PFSK-1 (cell line): ENCODE results near the gene NPW.

Experiments used
- FOXP2 ChIP-seq: optimal IDR thresholded peaks from 2 replicates; pipeline ENCODE3; 2011; ENCODE audit warnings: borderline replicate concordance, control low read depth, inconsistent platforms; ENCODE audit not compliant: insufficient read depth; ENCODE audit errors: extremely low read length, extremely low read depth
- POLR2AphosphoS5 ChIP-seq: IDR thresholded peaks from 2 replicates; pipeline ENCODE4 v1.6.1; 2012; ENCODE audit warnings: low read depth, mild to moderate bottlenecking, control low read depth, low read length, moderate library complexity
- SIN3A ChIP-seq: IDR thresholded peaks from 2 replicates; pipeline ENCODE4 v1.6.1; 2012; ENCODE audit warnings: mild to moderate bottlenecking, low read length, moderate library complexity, borderline replicate concordance; ENCODE audit not compliant: insufficient read depth
- TAF1 ChIP-seq: IDR thresholded peaks from 2 replicates; pipeline ENCODE4 v1.6.1; 2012; ENCODE audit warnings: low read length, control low read depth, borderline replicate concordance; ENCODE audit not compliant: insufficient read depth
- TF ChIP-seq, protein P1 (sequence below), 2 experiments: IDR thresholded peaks; 2 replicates each; pipeline versions ENCODE4 v1.6.1 to v1.8.0; 2011 to 2012; ENCODE audit warnings: low read depth in 2 of 2, low read length in 2 of 2, control low read depth in 1 of 2, inconsistent platforms in 1 of 2, mild to moderate bottlenecking in 1 of 2, moderate library complexity in 1 of 2; ENCODE audit not compliant: insufficient read depth in 1 of 2

NPW gene

DNA sequence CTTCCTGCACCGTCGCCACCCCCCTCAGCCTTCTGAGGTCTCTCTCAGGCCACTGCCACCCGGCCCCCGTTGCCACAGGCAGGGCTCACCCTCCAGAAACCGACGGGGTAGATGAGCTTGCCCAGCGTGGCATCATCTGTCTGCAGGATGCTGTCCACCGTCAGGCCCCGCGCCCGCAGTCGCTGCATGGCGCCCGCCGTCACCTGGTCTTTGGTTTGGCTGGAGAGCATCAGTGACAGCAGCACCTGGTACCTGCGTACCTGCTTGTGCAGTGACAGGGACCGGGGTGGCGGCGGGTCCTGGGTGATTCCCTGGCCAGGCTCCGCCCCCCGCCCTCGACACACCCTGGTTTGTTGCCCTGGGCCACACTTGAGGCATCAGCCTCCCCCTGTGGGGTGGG lies 25.0 kb downstream of the NPW start:
- TF ChIP-seq POLR2AphosphoS5 (no peak), SIN3A (no peak), TAF1 (no peak), FOXP2 (no peak)
- TF ChIP-seq, protein P1, sequence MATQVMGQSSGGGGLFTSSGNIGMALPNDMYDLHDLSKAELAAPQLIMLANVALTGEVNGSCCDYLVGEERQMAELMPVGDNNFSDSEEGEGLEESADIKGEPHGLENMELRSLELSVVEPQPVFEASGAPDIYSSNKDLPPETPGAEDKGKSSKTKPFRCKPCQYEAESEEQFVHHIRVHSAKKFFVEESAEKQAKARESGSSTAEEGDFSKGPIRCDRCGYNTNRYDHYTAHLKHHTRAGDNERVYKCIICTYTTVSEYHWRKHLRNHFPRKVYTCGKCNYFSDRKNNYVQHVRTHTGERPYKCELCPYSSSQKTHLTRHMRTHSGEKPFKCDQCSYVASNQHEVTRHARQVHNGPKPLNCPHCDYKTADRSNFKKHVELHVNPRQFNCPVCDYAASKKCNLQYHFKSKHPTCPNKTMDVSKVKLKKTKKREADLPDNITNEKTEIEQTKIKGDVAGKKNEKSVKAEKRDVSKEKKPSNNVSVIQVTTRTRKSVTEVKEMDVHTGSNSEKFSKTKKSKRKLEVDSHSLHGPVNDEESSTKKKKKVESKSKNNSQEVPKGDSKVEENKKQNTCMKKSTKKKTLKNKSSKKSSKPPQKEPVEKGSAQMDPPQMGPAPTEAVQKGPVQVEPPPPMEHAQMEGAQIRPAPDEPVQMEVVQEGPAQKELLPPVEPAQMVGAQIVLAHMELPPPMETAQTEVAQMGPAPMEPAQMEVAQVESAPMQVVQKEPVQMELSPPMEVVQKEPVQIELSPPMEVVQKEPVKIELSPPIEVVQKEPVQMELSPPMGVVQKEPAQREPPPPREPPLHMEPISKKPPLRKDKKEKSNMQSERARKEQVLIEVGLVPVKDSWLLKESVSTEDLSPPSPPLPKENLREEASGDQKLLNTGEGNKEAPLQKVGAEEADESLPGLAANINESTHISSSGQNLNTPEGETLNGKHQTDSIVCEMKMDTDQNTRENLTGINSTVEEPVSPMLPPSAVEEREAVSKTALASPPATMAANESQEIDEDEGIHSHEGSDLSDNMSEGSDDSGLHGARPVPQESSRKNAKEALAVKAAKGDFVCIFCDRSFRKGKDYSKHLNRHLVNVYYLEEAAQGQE (IDR thresholded peaks at IDR 0.05; ENCODE audit: insufficient read depth in 1 of 2, low read depth in 2 of 2, low read length in 2 of 2) = no peak

DNA sequence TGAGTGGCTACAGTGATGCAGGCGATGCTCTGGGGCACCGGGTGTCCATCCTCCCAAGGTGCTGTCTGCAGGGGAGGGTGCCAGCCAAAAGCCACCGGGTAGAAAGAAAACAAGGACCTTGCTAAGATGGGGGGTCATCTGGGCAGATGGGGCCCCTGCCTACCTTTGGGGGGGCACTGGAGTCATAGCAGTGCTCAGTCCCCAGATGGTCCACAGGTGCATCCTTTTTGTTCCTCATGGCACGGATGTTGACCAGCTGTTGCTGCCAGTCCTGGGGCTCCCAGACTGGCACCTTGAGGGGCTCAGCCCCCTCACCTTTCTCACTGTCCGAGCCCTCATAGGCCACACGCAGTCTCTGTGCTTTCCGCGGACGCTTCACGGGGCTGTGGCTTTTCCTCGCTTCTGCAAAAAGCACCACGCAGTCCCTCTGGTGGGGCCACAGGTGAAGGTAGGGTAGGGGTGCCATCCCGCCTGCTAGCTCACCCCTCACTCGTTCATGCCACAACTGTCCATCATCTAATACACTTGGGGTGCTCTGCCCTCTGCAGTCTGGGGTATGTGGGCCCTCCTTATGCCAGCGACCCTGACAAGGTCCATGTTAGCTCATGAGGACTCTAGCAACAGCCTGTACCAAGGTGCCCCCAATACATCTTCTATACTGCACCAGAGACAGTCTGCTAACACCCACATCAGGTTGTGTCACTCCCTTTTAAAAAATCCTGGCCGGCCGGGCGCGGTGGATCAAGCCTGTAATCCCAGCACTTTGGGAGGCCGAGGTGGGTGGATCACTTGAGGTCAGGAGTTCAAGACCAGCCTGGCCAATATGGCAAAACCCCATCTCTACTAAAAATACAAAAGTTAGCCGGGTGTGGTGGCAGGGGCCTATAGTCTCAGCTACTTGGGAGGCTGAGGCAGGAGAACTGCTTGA lies 26.6 kb downstream of the NPW start:
- TF ChIP-seq POLR2AphosphoS5 (no peak), TAF1 (no peak), SIN3A (no peak), FOXP2 (no peak)
- TF ChIP-seq, protein P1 (IDR thresholded peaks at IDR 0.05; ENCODE audit: insufficient read depth in 1 of 2, low read depth in 2 of 2, low read length in 2 of 2) = no peak

DNA sequence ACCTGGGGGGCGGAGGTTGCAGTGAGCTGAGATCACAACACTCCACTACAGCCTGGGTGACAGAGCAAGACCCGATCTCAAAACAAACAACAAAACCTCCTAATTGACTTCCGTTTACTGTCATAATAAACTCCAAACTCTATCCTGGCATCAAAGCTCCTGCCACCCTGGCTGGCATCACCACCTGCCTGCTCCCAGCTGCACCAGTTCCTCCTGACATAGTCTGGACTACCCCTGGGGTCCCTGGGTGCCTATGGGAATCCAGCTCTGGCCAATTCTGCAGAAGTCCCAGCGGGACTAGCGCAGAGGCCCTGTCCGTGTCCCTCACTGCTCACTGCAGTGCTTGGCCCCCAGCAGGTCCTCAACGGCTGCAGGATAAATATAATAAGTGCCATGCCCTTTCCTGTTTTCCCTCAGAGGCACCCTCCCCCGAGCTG lies 27.3 kb downstream of the NPW start:
- no peak for TF ChIP-seq FOXP2
- TF ChIP-seq TAF1 = no peak
- no peak for TF ChIP-seq POLR2AphosphoS5
- TF ChIP-seq SIN3A = no peak
- TF ChIP-seq, protein P1 (IDR thresholded peaks at IDR 0.05; ENCODE audit: insufficient read depth in 1 of 2, low read depth in 2 of 2, low read length in 2 of 2) = no peak

DNA sequence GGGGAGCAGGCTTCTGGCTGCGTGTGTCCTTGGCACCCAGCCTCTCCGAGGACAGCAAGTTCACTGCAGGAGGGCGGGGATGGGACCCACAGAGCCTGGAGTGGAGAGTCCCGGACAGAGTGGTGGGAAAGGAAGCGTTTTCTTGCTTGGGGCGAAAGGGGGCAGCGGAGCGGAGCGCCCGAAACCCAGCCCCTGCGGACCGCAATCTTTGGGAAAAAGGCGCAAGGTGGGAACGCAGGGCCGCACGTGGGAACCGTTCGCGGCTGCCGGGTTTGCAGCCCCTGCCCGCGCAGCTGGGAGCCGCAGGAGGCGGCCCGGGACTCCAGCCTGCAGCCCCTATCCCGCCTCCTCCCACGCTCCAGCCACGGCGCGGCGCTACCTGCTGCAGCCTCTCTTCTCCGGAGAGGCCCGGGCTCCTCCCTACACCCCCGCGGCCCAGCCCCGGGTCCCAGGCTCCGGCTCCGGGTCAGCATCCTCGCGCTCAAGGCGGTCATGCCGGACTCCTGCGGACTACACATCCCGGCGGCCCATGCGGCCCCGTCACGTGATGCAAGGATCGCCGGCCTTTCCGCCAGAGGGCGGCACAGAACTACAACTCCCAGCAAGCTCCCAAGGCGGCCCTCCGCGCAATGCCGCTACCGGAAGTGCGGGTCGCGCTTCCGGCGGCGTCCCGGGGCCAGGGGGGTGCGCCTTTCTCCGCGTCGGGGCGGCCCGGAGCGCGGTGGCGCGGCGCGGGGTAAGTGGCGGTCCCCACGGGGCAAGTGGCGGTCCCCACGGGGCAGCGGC lies 27.9 kb downstream of the NPW start, which contains the start of the genes NTHL1 and TSC2:
NTHL1 (minus strand) TSS at position 505 of the 786 bp plus-strand sequence; CDS start at position 494, 11 bp downstream.
TSC2 (plus strand) TSS at position 656 of the 786 bp plus-strand sequence. CDS start 631 bp downstream, outside the sequence.
- TF ChIP-seq TAF1 (no peak), POLR2AphosphoS5 (peak; percentile 73), SIN3A (peak; percentile 83; the same call in 1 of the 2 replicates), FOXP2 (peak; percentile 77)
- TF ChIP-seq, protein P1 (IDR thresholded peaks at IDR 0.05; ENCODE audit: insufficient read depth in 1 of 2, low read depth in 2 of 2, low read length in 2 of 2) = no peak
